Neural progenitor cell (in vitro differentiated cells): ENCODE data around the gene NDUFB6. TPM values are rescaled to one million over a fixed set of nuclear protein-coding genes. Genes with fewer than 3 reads are reported as not detected.

Source experiments
- DNase-seq: peaks from one replicate; pipeline ENCODE4 v3.0.0-alpha.2; 2016; ENCODE audit warnings: low spot score
- H2AFZ ChIP-seq: fragments of 200-600 bp; sonication (generic); replicated peaks from 2 replicates; pipeline ENCODE4 v1.6.1; 2016; ENCODE audit warnings: antibody characterized with exemption
- H3F3A ChIP-seq: fragments of 200-600 bp; sonication (generic); 2 replicates; pipeline ENCODE4 v1.6.1; 2016; ENCODE audit warnings: antibody characterized with exemption, low read depth
- H3K27ac ChIP-seq: fragments of 200-600 bp; sonication (generic); 2 replicates; pipeline ENCODE4 v1.5.1; 2016; ENCODE audit warnings: mild to moderate bottlenecking
- H3K27me3 ChIP-seq: fragments of 200-600 bp; sonication (generic); 2 replicates; pipeline ENCODE4 v1.6.1; 2016; ENCODE audit warnings: mild to moderate bottlenecking, moderate library complexity
- H3K36me3 ChIP-seq: fragments of 200-600 bp; sonication (generic); 2 replicates; pipeline ENCODE4 v1.5.1; 2016
- H3K4me1 ChIP-seq: fragments of 200-600 bp; sonication (generic); 2 replicates; pipeline ENCODE4 v1.6.1; 2016; ENCODE audit warnings: mixed run types
- H3K4me2 ChIP-seq: fragments of 200-600 bp; sonication (generic); 2 replicates; pipeline ENCODE4 v1.6.1; 2016
- H3K4me3 ChIP-seq: fragments of 200-600 bp; sonication (generic); 2 replicates; pipeline ENCODE4 v1.5.1; 2016
- H3K79me2 ChIP-seq: fragments of 200-600 bp; sonication (generic); 2 replicates; pipeline ENCODE4 v1.6.1; 2016; ENCODE audit warnings: low read depth
- H3K9ac ChIP-seq: fragments of 200-600 bp; sonication (generic); 2 replicates; pipeline ENCODE4 v1.6.1; 2016
- H3K9me3 ChIP-seq: fragments of 200-600 bp; sonication (generic); 2 replicates; pipeline ENCODE4 v1.5.1; 2016; ENCODE audit warnings: low read depth
- H4K20me1 ChIP-seq: fragments of 200-600 bp; sonication (generic); 2 replicates; pipeline ENCODE4 v1.6.1; 2016; ENCODE audit warnings: low read depth
- H3K27ac Mint-ChIP-seq: 3 replicates; pipeline ENCODE4 v1.8.0; 2021; ENCODE audit warnings: mixed read lengths
- H3K27me3 Mint-ChIP-seq: 2 replicates; pipeline ENCODE4 v1.8.0; 2022; ENCODE audit warnings: low read depth, mild to moderate bottlenecking, inconsistent platforms, moderate library complexity, mixed read lengths; ENCODE audit not compliant: insufficient read depth
- H3K36me3 Mint-ChIP-seq: 3 replicates; pipeline ENCODE4 v1.8.0; 2021; ENCODE audit warnings: mixed read lengths
- H3K4me1 Mint-ChIP-seq: 3 replicates; pipeline ENCODE4 v1.8.0; 2021; ENCODE audit warnings: mixed read lengths
- H3K4me3 Mint-ChIP-seq: 3 replicates; pipeline ENCODE4 v1.8.0; 2021; ENCODE audit warnings: mild to moderate bottlenecking, moderate library complexity, mixed read lengths
- H3K9me3 Mint-ChIP-seq: 3 replicates; pipeline ENCODE4 v1.8.0; 2020; ENCODE audit warnings: mixed read lengths
- EZH2 ChIP-seq: fragments of 200-600 bp; sonication (generic); IDR thresholded peaks from 2 replicates; pipeline ENCODE4 v1.6.1; 2017; ENCODE audit warnings: antibody characterized with exemption, mild to moderate bottlenecking, moderate library complexity
- EZH2phosphoT487 ChIP-seq: fragments of 200-600 bp; sonication (generic); IDR thresholded peaks from 2 replicates; pipeline ENCODE4 v1.6.1; 2017; ENCODE audit warnings: antibody characterized with exemption
- total RNA-seq: library from RNA; depleted of rRNA; stranded (reverse); fragments of >200 nt; gene quantifications from 2 replicates; pipeline ENCODE4 v1.2.3, GENCODE V29; 2015; ENCODE audit warnings: low replicate concordance
- TF ChIP-seq, protein P1 (sequence below): fragments of 200-600 bp; sonication (generic); IDR thresholded peaks from 2 replicates; pipeline ENCODE4 v1.5.1; 2017; ENCODE audit warnings: antibody characterized with exemption, mild to moderate bottlenecking

Gene NDUFB6
- 50.8 and 64.9 TPM in 2 replicates for total RNA-seq

DNA sequence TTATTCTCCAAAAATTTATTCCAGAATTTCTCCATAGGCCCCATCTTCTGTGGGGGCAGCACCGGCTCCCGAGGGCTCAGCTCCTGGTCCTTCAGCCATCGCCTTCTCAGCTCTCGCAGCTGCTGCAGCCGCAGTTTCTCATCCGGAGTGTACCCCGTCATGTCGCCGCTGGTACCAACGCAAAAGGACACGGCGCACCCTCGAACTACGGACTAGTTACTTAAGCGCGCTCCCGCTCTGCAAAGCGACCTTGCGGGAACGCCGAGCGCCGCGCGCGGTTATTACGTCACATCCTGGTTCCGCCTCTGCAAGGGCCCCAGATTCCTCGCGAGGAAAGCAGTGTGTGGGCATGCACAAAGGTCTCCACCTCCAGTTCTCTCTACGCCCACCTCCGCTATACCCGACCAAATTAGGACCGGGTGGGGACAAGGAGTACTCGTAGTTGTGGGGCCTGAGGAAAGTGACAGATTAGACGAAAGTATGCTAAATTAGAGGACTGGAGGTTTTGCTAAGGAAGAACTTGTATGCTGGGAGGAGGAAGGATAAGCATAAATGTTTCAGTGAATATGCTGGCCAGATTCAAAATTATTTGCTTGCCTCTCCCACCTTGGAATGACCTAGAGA lies at the start of gene NDUFB6:
Gene NDUFB6, minus strand, starts transcription at position 260 of the 624 bp plus-strand sequence. Its CDS starts 99 bp downstream, at position 161.
- H3F3A ChIP-seq = peaks cover 13% of the 10 kb centered on the region
- peak within 1 kb of the TSS; percentile 98 for H3K4me3 ChIP-seq
- no peaks in the 10 kb centered on the region for H3K36me3 ChIP-seq
- H3K4me1 Mint-ChIP-seq = peaks cover 18% of the 10 kb centered on the region
- no peaks in the 10 kb centered on the region for H3K9me3 ChIP-seq
- peaks cover 18% of the 10 kb centered on the region for H4K20me1 ChIP-seq
- H3K36me3 Mint-ChIP-seq = peaks cover 7% of the 10 kb centered on the region
- peaks cover 5% of the 10 kb centered on the region for H3K27me3 Mint-ChIP-seq
- H3K79me2 ChIP-seq = peaks cover 40% of the 10 kb centered on the region
- peak within 1 kb of the TSS; percentile 90 for H3K4me2 ChIP-seq
- H2AFZ ChIP-seq = peak within 1 kb of the TSS; percentile 92
- DNase-seq = peak; percentile 96
- H3K27ac Mint-ChIP-seq = peak within 1 kb of the TSS; percentile 99
- peak within 1 kb of the TSS; percentile 85 for H3K27ac ChIP-seq
- peak within 1 kb of the TSS; percentile 99 for H3K4me3 Mint-ChIP-seq
- H3K9ac ChIP-seq = peak within 1 kb of the TSS; percentile 88
- H3K9me3 Mint-ChIP-seq = no peaks in the 10 kb centered on the region
- H3K4me1 ChIP-seq = peaks cover 18% of the 10 kb centered on the region
- TF ChIP-seq EZH2phosphoT487 (no peak), EZH2 (no peak)
- TF ChIP-seq, protein P1, sequence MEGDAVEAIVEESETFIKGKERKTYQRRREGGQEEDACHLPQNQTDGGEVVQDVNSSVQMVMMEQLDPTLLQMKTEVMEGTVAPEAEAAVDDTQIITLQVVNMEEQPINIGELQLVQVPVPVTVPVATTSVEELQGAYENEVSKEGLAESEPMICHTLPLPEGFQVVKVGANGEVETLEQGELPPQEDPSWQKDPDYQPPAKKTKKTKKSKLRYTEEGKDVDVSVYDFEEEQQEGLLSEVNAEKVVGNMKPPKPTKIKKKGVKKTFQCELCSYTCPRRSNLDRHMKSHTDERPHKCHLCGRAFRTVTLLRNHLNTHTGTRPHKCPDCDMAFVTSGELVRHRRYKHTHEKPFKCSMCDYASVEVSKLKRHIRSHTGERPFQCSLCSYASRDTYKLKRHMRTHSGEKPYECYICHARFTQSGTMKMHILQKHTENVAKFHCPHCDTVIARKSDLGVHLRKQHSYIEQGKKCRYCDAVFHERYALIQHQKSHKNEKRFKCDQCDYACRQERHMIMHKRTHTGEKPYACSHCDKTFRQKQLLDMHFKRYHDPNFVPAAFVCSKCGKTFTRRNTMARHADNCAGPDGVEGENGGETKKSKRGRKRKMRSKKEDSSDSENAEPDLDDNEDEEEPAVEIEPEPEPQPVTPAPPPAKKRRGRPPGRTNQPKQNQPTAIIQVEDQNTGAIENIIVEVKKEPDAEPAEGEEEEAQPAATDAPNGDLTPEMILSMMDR = no peak
- H3K27me3 ChIP-seq = no peaks in the 10 kb centered on the region

DNA sequence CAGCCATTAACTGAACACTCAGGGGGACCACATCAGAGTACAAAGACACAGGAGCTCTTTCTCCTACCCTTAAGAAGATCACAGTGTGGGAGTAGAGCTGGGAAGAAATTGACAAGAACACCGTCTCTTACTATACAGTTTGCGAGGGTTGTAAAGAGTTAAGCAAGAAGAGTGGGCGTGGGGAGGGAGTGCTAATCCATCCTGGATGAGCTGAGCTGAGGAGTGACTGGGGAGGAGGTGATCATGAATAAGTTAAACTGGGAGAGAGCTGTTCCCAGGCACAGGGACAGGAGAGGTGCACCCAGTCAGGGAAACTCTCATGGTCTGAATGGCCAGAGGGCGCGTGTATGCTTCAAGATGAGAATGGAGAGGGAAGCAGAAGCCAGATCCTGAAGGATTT lies 45.3 kb upstream of the NDUFB6 start:
- H3K36me3 ChIP-seq = no peaks in the 10 kb centered on the region
- H3K27ac Mint-ChIP-seq = no peak overlapping the region
- H3K4me1 ChIP-seq = no peaks in the 10 kb centered on the region
- no peak overlapping the region for H2AFZ ChIP-seq
- H3K27ac ChIP-seq = no peak overlapping the region
- H3K36me3 Mint-ChIP-seq = no peaks in the 10 kb centered on the region
- no peaks in the 10 kb centered on the region for H4K20me1 ChIP-seq
- H3K9me3 ChIP-seq = no peaks in the 10 kb centered on the region
- H3K79me2 ChIP-seq = no peaks in the 10 kb centered on the region
- no peak for DNase-seq
- H3K9me3 Mint-ChIP-seq = no peaks in the 10 kb centered on the region
- TF ChIP-seq, protein P1 = no peak
- no peak for TF ChIP-seq EZH2phosphoT487
- H3K4me2 ChIP-seq = no peak overlapping the region
- H3K4me3 ChIP-seq = no peak overlapping the region
- no peaks in the 10 kb centered on the region for H3K4me1 Mint-ChIP-seq
- H3F3A ChIP-seq = no peaks in the 10 kb centered on the region
- H3K27me3 ChIP-seq = peaks cover 7% of the 10 kb centered on the region
- no peaks in the 10 kb centered on the region for H3K27me3 Mint-ChIP-seq
- H3K9ac ChIP-seq = no peak overlapping the region
- no peak overlapping the region for H3K4me3 Mint-ChIP-seq

DNA sequence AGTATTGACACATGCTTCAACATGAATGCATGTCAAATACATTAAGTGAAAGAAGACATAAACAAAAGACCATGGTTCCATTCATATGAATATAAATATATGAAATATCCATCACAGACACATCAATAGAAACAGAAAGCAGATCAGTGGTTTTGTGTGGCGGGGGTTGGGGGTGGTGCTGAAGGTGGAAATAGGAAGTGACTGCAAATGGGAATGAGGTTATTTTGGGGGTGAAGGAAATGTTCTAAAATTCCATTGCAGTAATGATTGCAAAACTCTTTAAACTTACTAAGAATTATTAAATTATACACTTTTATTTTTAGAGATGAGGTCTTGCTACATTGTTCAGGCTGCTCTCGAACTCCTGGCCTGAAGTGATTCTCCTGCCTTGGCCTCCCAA lies 33.9 kb upstream of the NDUFB6 start:
- Mint-ChIP-seq H3K4me3 (no peak overlapping the region), H3K36me3 (no peaks in the 10 kb centered on the region), H3K4me1 (no peaks in the 10 kb centered on the region), H3K27ac (no peak overlapping the region), H3K27me3 (no peaks in the 10 kb centered on the region), H3K9me3 (peaks cover 1% of the 10 kb centered on the region)
- H3K27me3 ChIP-seq = no peaks in the 10 kb centered on the region
- H3K36me3 ChIP-seq = no peaks in the 10 kb centered on the region
- no peaks in the 10 kb centered on the region for H3K4me1 ChIP-seq
- H3F3A ChIP-seq = no peaks in the 10 kb centered on the region
- no peak overlapping the region for H2AFZ ChIP-seq
- H3K4me3 ChIP-seq = no peak overlapping the region
- no peak overlapping the region for H3K9ac ChIP-seq
- H3K79me2 ChIP-seq = no peaks in the 10 kb centered on the region
- DNase-seq = no peak
- no peak overlapping the region for H3K4me2 ChIP-seq
- no peaks in the 10 kb centered on the region for H4K20me1 ChIP-seq
- H3K27ac ChIP-seq = no peak overlapping the region
- H3K9me3 ChIP-seq = no peaks in the 10 kb centered on the region
- TF ChIP-seq, protein P1 = no peak
- TF ChIP-seq EZH2 (no peak), EZH2phosphoT487 (no peak)
